ES-I3 (cell line): ENCODE measurements around the gene THRAP3.

Experiments
- H3K36me3 ChIP-seq: 2 replicates; pipeline ENCODE4 v1.6.1; 2013; ENCODE audit warnings: mild to moderate bottlenecking, low read length, control low read depth, moderate library complexity; ENCODE audit not compliant: insufficient read depth
- H3K4me1 ChIP-seq: 2 replicates; pipeline ENCODE4 v1.6.1; 2013; ENCODE audit warnings: mild to moderate bottlenecking, control low read depth, low read length; ENCODE audit not compliant: insufficient read depth
- H3K9ac ChIP-seq: 2 replicates; pipeline ENCODE4 v1.6.1; 2013; ENCODE audit warnings: low read depth, mild to moderate bottlenecking, low read length, moderate library complexity
- H3K9me3 ChIP-seq: 2 replicates; pipeline ENCODE4 v1.6.1; 2013; ENCODE audit warnings: mild to moderate bottlenecking, low read length, moderate library complexity; ENCODE audit not compliant: control insufficient read depth, insufficient read depth

The THRAP3 gene

DNA sequence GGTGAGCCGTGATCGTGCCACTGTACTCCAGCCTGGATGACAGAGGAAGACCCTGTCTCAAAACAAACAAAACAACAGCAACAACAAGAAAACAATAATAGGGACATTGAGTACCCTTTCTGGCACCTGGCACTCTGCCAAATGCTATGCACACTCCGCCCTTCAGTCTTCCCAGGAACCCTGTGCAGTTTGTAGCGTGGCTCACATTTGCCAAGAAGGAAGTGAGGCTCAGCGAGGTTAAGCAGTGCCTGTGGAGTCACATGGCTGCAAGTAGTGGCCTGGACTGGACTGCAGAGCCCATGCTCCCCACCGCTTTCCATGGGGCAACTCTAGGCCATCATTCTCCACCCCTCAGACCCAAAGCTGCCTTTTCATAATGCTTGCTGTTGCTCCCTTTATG, 104.5 kb downstream of the THRAP3 start:
- no peak overlapping the region for H3K9ac ChIP-seq
- no peaks in the 10 kb centered on the region for H3K9me3 ChIP-seq
- no peaks in the 10 kb centered on the region for H3K36me3 ChIP-seq
- peaks cover 8% of the 10 kb centered on the region; the same call in 1 of the 2 replicates for H3K4me1 ChIP-seq

DNA sequence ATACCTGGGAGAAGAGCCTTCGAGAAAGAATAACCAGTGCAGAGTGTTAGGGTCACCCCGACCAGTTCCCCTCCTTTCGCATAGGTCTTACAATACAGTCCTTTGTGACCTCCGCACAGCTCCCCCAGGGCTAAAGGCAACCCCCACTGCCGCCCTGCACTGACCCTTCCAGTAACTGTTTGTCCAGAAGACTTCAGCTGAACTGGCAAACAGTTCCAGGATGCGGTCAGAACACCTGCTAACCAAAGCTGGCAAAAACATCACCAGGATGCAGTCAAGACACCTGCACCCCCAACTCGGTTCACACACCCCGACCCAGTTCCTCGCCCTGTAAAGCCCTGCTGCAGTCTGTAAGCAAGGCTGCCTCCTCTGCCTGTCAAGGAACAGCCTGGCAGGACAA, 105.6 kb downstream of the THRAP3 start:
- H3K4me1 ChIP-seq, result peaks cover 3% of the 10 kb centered on the region; the same call in 1 of the 2 replicates
- H3K36me3 ChIP-seq, result no peaks in the 10 kb centered on the region
- H3K9me3 ChIP-seq, result no peaks in the 10 kb centered on the region
- no peak overlapping the region for H3K9ac ChIP-seq

DNA sequence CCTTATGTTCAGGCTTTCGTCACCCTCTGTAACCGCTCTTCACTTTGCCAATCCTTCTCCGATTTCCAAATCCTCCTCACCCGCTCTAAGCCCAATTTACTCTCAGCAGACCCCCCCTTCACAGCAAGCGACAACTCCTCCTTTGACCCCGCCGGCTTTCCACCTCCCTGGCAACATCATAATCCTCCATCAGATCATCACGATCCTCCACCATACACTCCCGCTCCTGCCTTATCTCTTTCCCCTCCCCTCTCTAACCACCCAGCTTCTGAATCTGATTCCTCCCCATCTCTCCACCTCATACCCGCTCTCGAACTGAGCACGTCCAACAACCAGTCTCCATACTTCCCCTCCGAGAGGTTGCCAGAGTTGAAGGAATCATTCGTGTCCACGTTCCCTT, 106.7 kb downstream of the THRAP3 start:
- no peaks in the 10 kb centered on the region for H3K36me3 ChIP-seq
- no peaks in the 10 kb centered on the region for H3K4me1 ChIP-seq
- H3K9ac ChIP-seq, result no peak overlapping the region
- no peaks in the 10 kb centered on the region for H3K9me3 ChIP-seq

DNA sequence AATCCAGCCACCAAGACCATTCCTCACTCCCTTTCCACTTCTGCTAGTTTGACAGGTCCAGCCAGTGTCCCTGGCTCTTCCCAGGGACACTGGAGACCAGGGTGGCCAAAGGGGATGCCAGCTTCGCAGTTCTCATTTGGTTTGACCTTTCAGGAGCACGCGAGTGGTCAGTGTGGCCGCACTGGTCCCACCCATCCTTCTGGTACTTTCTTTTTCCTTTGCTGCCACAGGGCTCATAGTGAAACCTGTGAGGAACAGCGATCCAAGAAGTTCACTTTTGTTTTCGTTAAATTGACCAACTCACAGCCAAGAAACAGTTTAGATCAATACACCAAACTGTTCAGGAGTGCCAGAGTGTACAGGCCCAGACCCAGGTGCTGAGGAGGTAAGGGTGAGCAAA, 113.6 kb downstream of the THRAP3 start:
- H3K36me3 ChIP-seq, result peaks cover 5% of the 10 kb centered on the region; the same call in 1 of the 2 replicates
- no peaks in the 10 kb centered on the region for H3K9me3 ChIP-seq
- no peak overlapping the region for H3K9ac ChIP-seq
- H3K4me1 ChIP-seq, result no peaks in the 10 kb centered on the region

DNA sequence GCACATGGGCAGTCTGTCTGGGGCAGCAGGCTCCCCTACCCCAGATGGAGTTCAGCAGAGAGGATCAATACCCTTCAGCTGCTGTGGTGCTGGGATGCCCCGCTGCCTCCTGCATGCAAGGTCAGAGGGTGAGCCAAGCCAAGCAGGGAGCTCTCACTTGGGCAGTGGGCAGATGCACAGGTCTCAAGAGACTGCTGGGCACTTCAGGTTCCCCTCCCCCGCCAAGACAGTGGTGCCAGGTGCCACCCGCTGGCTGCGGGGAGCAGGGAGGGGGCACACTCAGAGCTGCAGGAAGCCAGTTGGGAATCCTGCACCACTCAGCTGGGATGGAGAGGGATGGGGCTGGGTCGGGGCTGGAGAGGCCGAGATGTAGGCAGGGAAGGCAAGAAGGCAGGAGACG, 115.0 kb downstream of the THRAP3 start:
- Histone ChIP-seq H3K4me1 (no peaks in the 10 kb centered on the region), H3K36me3 (peaks cover 8% of the 10 kb centered on the region; the same call in 1 of the 2 replicates), H3K9me3 (no peaks in the 10 kb centered on the region), H3K9ac (no peak overlapping the region)

DNA sequence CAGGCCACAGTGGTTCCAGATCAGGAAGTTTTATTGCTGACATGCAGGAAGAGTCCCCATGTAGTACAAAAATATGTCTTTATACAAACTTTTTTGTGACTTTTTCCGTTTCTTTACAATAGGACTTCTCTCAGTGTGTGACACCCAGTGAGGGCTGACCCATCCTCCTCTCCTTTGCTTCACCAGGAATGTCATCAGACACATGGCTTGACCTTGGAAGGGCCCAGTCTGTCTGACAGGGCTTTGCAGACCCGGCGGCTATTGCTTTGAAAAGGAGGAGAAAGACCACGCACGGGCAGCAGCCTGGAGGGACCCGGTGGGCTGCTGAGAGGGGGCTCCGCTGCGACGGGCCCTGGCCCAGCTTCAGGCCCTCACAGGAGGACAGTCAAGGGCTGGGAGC, 115.4 kb downstream of the THRAP3 start:
- Histone ChIP-seq H3K9ac (no peak overlapping the region), H3K4me1 (no peaks in the 10 kb centered on the region), H3K36me3 (peaks cover 8% of the 10 kb centered on the region; the same call in 1 of the 2 replicates), H3K9me3 (no peaks in the 10 kb centered on the region)

DNA sequence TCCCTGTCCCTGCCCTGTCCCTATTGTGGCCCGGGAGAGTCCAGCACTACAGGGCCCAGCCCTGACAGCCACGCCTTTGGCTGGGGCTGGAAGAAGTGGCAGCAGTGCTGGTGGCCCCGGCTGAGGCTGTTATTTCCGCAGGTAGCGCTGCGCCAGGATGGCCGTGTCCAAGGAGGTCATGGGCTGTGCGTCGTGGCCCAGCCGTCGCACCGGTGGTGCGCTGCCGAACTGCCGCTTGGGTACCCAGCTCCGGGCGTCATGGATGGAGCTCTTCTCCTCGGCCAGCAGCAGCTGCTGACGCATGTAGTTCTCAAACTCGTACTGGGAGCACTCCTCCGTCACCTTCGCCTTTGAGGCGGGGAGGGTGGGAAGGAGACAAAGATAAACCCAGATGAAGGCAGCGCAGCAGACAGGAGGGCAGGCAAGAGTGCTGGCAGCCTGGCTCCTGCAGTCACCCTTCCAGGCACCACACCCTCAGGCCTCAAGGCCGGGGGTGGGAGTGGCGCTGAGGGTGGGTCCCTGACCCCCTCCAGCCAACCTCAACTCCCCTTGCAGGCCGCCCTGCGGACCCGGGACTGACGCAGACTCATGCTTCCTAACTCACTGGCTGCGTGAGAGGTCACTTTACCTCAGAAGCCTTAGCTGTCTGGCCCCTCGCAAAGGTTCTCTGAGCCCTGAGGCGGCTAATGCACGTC, 117.5 kb downstream of the THRAP3 start:
- peaks cover 11% of the 10 kb centered on the region for H3K36me3 ChIP-seq
- no peaks in the 10 kb centered on the region for H3K4me1 ChIP-seq
- no peaks in the 10 kb centered on the region for H3K9me3 ChIP-seq
- H3K9ac ChIP-seq, result no peak overlapping the region

DNA sequence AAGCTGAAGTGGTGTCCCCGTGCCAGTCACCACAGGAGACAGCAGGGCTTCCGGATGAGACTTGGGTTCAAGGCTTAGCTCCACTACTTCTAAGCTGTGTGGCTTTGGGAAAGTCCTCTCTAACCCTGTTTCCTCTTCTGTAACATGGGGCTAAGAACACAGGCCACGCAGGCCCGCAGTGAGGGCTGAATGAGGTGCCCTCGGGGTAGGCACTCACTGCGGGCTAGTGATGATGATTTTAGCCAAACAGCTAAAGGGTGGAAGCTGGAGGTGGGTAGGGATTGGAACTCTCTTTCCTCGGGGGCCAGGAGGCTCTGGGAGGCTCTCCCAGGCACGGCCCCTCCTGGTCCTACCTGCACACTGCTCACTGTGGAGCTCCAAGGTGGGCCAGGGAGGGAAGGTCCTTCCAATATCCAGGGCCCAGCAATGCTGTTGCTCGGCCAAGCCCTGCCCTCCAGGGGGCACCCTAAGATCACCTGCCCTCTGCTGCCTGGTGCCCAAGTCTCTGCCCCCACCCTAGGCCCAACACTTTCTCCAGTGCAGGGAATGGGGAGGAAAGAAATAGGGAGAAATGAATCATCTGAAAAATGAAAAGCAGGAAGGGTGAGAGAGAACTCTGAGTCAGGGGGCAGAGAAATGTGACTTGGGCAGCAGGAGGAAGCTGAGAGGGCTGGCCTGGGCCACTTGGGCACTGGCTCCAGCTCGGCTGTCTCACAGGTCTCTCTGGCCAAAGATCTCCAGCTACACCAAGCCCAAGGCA, 118.4 kb downstream of the THRAP3 start:
- Histone ChIP-seq H3K9me3 (no peaks in the 10 kb centered on the region), H3K9ac (no peak overlapping the region), H3K36me3 (peaks cover 11% of the 10 kb centered on the region), H3K4me1 (no peaks in the 10 kb centered on the region)

DNA sequence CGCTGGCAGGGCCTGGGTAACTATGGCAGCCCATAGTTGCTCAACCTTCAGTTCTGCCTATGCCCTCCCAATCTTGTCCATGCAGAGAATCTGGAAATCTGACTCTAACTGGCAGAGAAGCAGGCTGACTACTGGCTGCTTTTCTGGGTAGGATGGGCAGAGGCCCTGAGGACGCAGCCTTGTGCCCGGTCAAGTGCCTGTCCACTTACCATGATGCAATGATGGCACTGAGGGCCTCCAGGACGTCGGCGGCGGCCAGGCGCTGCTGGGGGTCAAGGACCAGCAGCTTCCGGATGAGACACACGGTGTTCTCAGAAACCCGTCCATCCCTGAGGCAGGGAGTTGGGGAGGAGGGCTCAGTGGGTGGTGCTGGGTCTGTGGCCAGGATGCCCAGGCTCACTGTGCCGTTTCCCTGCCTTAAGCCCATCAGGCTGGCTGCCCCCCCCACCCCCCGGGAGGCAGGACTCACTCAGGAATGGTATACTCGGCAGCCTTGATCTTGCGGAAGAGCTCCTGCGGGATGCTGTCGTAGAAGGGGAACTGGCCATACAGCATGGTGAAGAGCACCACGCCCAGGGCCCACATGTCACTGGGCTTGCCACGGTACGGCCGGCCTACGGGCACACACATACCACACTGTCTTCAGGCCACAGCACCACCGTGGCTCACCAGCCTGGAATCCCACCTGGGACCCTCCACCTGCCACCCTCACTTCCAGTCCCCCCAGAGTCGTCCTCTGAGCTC, 119.6 kb downstream of the THRAP3 start:
- Histone ChIP-seq H3K36me3 (peaks cover 16% of the 10 kb centered on the region), H3K9ac (no peak overlapping the region), H3K9me3 (no peaks in the 10 kb centered on the region), H3K4me1 (no peaks in the 10 kb centered on the region)

DNA sequence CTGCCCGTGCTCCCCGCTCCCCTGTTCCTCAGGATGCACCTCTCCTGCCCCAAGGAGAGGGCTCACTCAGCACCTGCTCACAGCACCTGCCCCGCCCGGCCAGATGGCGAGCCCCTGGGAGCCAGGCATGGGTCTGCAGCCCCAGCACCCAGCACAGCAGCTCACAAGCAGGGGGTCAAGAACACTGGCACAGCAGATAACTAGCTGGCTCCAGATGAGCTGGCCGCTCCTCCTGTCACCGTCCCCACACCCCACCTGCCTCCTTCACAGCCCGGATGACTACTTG, 120.1 kb downstream of the THRAP3 start:
- H3K4me1 ChIP-seq, result no peaks in the 10 kb centered on the region
- no peaks in the 10 kb centered on the region for H3K9me3 ChIP-seq
- peaks cover 16% of the 10 kb centered on the region for H3K36me3 ChIP-seq
- no peak overlapping the region for H3K9ac ChIP-seq

DNA sequence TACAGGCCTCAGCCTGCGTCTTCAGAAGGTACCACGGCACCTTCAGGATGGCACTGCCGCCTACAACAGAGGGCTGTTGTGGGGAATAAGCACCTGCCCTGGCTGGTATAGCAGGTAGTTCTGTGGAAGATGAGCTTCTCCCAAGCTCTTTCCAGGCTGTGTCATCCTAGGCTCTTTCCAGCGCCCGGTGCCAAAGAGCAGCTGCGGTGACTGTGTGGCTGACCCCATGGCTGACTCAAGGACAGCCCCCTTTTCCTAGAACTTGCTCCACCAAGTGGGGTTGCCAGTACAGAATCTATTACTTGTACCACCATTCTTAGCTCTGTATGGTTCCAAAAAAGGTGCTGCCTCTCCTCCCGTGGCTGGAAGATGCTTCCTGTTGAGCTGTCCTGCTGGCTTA, 121.1 kb downstream of the THRAP3 start:
- no peak overlapping the region for H3K9ac ChIP-seq
- no peaks in the 10 kb centered on the region; the same call in 1 of the 2 replicates for H3K4me1 ChIP-seq
- no peaks in the 10 kb centered on the region for H3K9me3 ChIP-seq
- H3K36me3 ChIP-seq, result peaks cover 16% of the 10 kb centered on the region

DNA sequence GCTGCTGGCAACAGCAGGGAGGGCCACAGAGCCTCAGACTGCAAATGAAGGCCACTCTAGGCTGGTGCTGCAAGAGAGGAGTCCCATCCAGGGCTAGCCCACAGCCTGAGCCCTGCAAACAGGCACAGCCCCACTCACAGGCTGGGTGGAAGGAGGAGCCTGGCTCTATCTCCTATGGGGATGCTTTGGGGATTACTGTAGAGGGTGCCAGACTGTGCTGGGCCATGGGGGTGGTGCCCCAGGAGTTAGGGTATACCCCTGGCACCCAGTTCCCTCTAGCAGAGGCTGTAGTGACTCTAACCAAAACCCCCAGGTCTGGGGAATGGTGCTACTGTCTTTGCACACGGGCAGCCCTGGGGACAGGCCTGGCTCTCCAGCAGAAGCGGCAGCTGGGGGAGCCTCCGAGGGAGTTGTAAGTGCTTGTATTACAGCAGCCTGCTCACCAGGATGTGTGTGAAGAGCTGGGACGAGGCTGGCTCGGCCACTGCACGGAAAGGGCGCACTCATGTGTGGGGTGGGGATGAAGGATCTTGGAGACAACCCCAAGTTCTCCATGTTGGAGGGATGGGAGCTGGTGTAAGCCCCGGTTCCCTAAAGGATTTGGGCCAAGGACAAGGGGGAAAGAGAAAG, 122.6 kb downstream of the THRAP3 start:
- Histone ChIP-seq H3K36me3 (peaks cover 11% of the 10 kb centered on the region; the same call in 1 of the 2 replicates), H3K4me1 (peaks cover 14% of the 10 kb centered on the region; the same call in 1 of the 2 replicates), H3K9ac (no peak overlapping the region), H3K9me3 (no peaks in the 10 kb centered on the region)

DNA sequence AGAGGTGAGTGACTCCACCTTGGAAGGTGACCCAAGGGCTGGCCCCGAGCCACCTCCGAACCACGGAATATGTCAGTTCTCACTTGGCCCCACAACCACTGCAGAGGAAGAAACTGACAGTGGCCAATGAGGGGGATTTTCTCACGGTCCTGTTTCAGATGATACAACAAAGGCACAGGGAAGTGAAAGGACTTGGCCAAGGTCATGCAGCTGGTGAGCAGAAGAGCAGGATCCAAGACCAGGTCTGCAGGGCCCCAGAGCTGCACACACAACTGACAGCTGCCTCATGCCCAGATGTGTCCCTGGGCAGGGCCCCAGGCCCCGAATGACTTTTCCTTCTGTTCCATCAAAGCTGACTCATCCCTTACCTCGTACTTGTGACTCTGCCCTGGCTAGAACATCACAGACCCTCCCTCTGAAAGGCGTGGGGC, 125.0 kb downstream of the THRAP3 start:
- no peaks in the 10 kb centered on the region for H3K9me3 ChIP-seq
- H3K4me1 ChIP-seq, result peaks cover 30% of the 10 kb centered on the region
- H3K36me3 ChIP-seq, result peaks cover 8% of the 10 kb centered on the region; the same call in 1 of the 2 replicates
- no peak overlapping the region for H3K9ac ChIP-seq

DNA sequence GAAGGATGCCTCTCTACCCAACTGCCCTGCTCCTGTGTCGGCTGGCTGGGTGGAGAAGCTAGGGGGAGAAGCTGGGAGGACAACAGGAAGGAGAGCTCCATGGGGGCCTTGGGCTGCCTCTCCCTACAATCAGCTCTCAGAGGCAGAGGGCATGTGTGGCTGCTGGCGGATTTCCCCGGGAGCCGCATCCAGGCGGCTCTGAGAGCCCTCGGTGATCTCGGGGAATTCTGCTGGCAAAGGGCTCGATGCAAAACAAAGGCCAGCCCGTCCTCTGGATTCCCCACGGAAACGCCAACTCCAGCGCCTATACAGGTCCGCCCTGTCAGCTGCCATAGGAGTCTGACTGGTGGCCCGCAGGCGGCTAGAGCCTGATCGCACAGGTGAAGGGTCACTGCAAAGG, 125.6 kb downstream of the THRAP3 start:
- Histone ChIP-seq H3K36me3 (peaks cover 8% of the 10 kb centered on the region; the same call in 1 of the 2 replicates), H3K9me3 (no peaks in the 10 kb centered on the region), H3K4me1 (peaks cover 30% of the 10 kb centered on the region), H3K9ac (no peak overlapping the region)
